EH (cell line): ENCODE measurements around the gene TRPM6.
"Not testable (repeated sequence)": the region's sequence is repeated elsewhere in the genome, so short reads cannot be mapped to it uniquely, and the experiment has no call there.

ENCODE experiments used
- DNase-seq: peaks from one replicate; pipeline ENCODE4 v3.0.0-alpha.2; 2015; ENCODE audit warnings: low read depth

TRPM6 gene

GRCh38 chr9:74859786-74860185 is 27.9 kb downstream of the TRPM6 start:
- no peak for DNase-seq

GRCh38 chr9:74858751-74859414 is 28.8 kb downstream of the TRPM6 start:
- DNase-seq, result peak; percentile 3

- DNase-seq, result no peak
These were observed 30.7 kb downstream of the TRPM6 start for GRCh38 chr9:74856989-74857388.

GRCh38 chr9:74855072-74855471 is 32.6 kb downstream of the TRPM6 start:
- no peak for DNase-seq

- DNase-seq, result not testable (repeated sequence)
These were observed 34.7 kb downstream of the TRPM6 start for GRCh38 chr9:74853024-74853423.

- no peak for DNase-seq
These were observed 39.6 kb downstream of the TRPM6 start for GRCh38 chr9:74848153-74848525.

- no peak for DNase-seq
These were observed 40.1 kb downstream of the TRPM6 start for GRCh38 chr9:74847478-74848152.

GRCh38 chr9:74846766-74847165 is 41.0 kb downstream of the TRPM6 start:
- DNase-seq, result peak; percentile 1

- peak; percentile 2 for DNase-seq
These were observed 49.4 kb downstream of the TRPM6 start for GRCh38 chr9:74838351-74838750.

- DNase-seq, result peak; percentile 41
These were observed 63.1 kb downstream of the TRPM6 start for GRCh38 chr9:74824654-74825053.

- no peak for DNase-seq
These were observed 66.1 kb downstream of the TRPM6 start for GRCh38 chr9:74821636-74822035.

GRCh38 chr9:74817816-74818215 is 69.9 kb downstream of the TRPM6 start:
- DNase-seq, result no peak

- DNase-seq, result no peak
These were observed 70.4 kb downstream of the TRPM6 start for GRCh38 chr9:74817281-74817810.

- no peak for DNase-seq
These were observed 77.5 kb downstream of the TRPM6 start for GRCh38 chr9:74810200-74810599.

- peak; percentile 7 for DNase-seq
These were observed 83.7 kb downstream of the TRPM6 start for GRCh38 chr9:74804018-74804385.

- no peak for DNase-seq
These were observed 84.2 kb downstream of the TRPM6 start for GRCh38 chr9:74803376-74804017.

GRCh38 chr9:74800226-74800625 is 87.5 kb downstream of the TRPM6 start:
- no peak for DNase-seq

GRCh38 chr9:74795803-74796202 is 91.9 kb downstream of the TRPM6 start:
- DNase-seq, result no peak

- no peak for DNase-seq
These were observed 92.6 kb downstream of the TRPM6 start for GRCh38 chr9:74795081-74795480.

- DNase-seq, result peak; percentile 58
These were observed 103.2 kb downstream of the TRPM6 start for GRCh38 chr9:74784506-74784905.

- DNase-seq, result peak; percentile 88
These were observed 104.3 kb downstream of the TRPM6 start for GRCh38 chr9:74783408-74783807.

- peak; percentile 61 for DNase-seq
These were observed 110.4 kb downstream of the TRPM6 start for GRCh38 chr9:74777136-74777879.
